ENCODE measurements around the gene DNAJC5. TPM values are rescaled to one million over a fixed set of nuclear protein-coding genes. Genes with fewer than 3 reads are reported as not detected.

Gene DNAJC5
- total and polyA plus RNA-seq, 2 experiments from 2014 or later, result 7.1 to 33.5 TPM

- TF ChIP-seq CTCF (conservative IDR thresholded peaks at IDR 0.05; ENCODE audit: low read depth in 2 of 2) (peak; percentile 55 to 83), JUNB (IDR thresholded peaks at IDR 0.05; ENCODE audit: unreplicated experiment) (no peak), NANOG (IDR thresholded peaks at IDR 0.05; ENCODE audit: borderline replicate concordance) (no peak), ZNF462 (CRISPR knock-in tag; IDR thresholded peaks at IDR 0.05) (no peak)
These were observed 31.0 kb upstream of the DNAJC5 start (continued) for GRCh38 chr20:63863798-63864544.

GRCh38 chr20:63864545-63864977 is 30.4 kb upstream of the DNAJC5 start:
- H3K4me1 ChIP-seq (ENCODE audit: insufficient read depth), result peaks cover 25% of the 10 kb centered on the region
- H3K79me2 ChIP-seq (replicated peaks; ENCODE audit: insufficient read depth), result peaks cover 49% of the 10 kb centered on the region
- H3K4me1 Mint-ChIP-seq, result peaks cover 29% of the 10 kb centered on the region
- H3F3A ChIP-seq (replicated peaks; ENCODE audit: low read depth), result peaks cover 29% of the 10 kb centered on the region
- H3K9me3 Mint-ChIP-seq, result no peaks in the 10 kb centered on the region
- peak overlapping the region; percentile 93 for H3K4me3 ChIP-seq
- H4K20me1 ChIP-seq (replicated peaks; ENCODE audit: insufficient read depth), result peaks cover 8% of the 10 kb centered on the region; the same call in 1 of the 2 replicates
- H2AFZ ChIP-seq, result 0 out of 2 replicates have a peak overlapping the region, but pooled peaks have one; percentile 28
- H3K27me3 ChIP-seq (ENCODE audit: insufficient read depth), result no peaks in the 10 kb centered on the region
- peak overlapping the region; percentile 93 for H3K27ac ChIP-seq (ENCODE audit: low read depth)
- peak overlapping the region; percentile 85 for H3K4me2 ChIP-seq
- ATAC-seq, result no peak
- H3K27ac Mint-ChIP-seq, result peak overlapping the region; percentile 97
- H3K4me3 Mint-ChIP-seq, result peak overlapping the region; percentile 94
- H3K27me3 Mint-ChIP-seq (ENCODE audit: insufficient read depth, low read depth, poor library complexity), result peaks cover 23% of the 10 kb centered on the region
- H3K36me3 Mint-ChIP-seq (ENCODE audit: low read depth), result peaks cover 22% of the 10 kb centered on the region
- DNase-seq (ENCODE audit: low spot score), result no peak
- no peaks in the 10 kb centered on the region for H3K9me2 ChIP-seq (ENCODE audit: insufficient read depth)
- H3K36me3 ChIP-seq (ENCODE audit: insufficient read depth), result peaks cover 5% of the 10 kb centered on the region
- no peak for TF ChIP-seq CTCF (conservative IDR thresholded peaks at IDR 0.05; ENCODE audit: low read depth in 2 of 2)
- TF ChIP-seq JUNB (IDR thresholded peaks at IDR 0.05; ENCODE audit: unreplicated experiment), result no peak
- no peak for TF ChIP-seq EZH2 (IDR thresholded peaks at IDR 0.05; ENCODE audit: low read depth, unreplicated experiment)
- no peak for TF ChIP-seq REST (IDR thresholded peaks at IDR 0.05; ENCODE audit: unreplicated experiment)
- TF ChIP-seq ETS1 (IDR thresholded peaks at IDR 0.05), result no peak
